PC-9 (cell line): ENCODE results near the gene ADSL. TPM values are rescaled to one million over a fixed set of nuclear protein-coding genes. Genes with fewer than 3 reads are reported as not detected.
A peak's percentile ranks its signal among the peaks of the same experiment; 100 is the strongest.

Experiments used
- BruUV-seq: library from RNA; stranded (reverse); fragments of 400-500 nt; replicated peaks from 2 replicates; lab custom pipeline; 2021; lab: Mats Ljungman, UMichigan
- CTCF ChIA-PET: fragments of 300-600 bp; sonication (Branson Sonifier 250); formaldehyde crosslinking; loops from one replicate; lab custom pipeline; 2022; ENCODE audit warnings: antibody characterized with exemption; lab: Charles Lee
- POLR2A ChIA-PET: fragments of 300-600 bp; sonication (Branson Sonifier 250); formaldehyde crosslinking; loops from one replicate; lab custom pipeline; 2022; ENCODE audit warnings: antibody characterized with exemption; ENCODE audit not compliant: unreplicated experiment; lab: Charles Lee
- DNase-seq, 2 experiments: peaks; one replicate each; pipeline versions ENCODE4 v3.0.0 to v3.0.0-alpha.2; 2015 to 2022; ENCODE audit warnings: mixed read lengths in 1 of 2
- H2AFZ ChIP-seq: fragments of 200-600 bp; sonication (generic); 2 replicates; pipeline ENCODE4 v1.8.1; 2017; ENCODE audit warnings: antibody characterized with exemption
- H3F3A ChIP-seq: fragments of 200-600 bp; sonication (generic); 2 replicates; pipeline ENCODE4 v1.8.1; 2017; ENCODE audit warnings: antibody characterized with exemption, mild to moderate bottlenecking, low read depth; ENCODE audit not compliant: insufficient read depth
- H3K27ac ChIP-seq: fragments of 200-600 bp; sonication (generic); 2 replicates; pipeline ENCODE4 v1.6.1; 2016; ENCODE audit warnings: mixed run types
- H3K27me3 ChIP-seq: fragments of 200-600 bp; sonication (generic); 2 replicates; pipeline ENCODE4 v1.6.1; 2016; ENCODE audit warnings: low read depth, mixed run types; ENCODE audit not compliant: insufficient read depth
- H3K36me3 ChIP-seq: fragments of 200-600 bp; sonication (generic); 2 replicates; pipeline ENCODE4 v1.6.1; 2016; ENCODE audit warnings: low read depth, mixed run types
- H3K4me1 ChIP-seq: fragments of 200-600 bp; sonication (generic); replicated peaks from 2 replicates; pipeline ENCODE4 v1.6.1; 2016; ENCODE audit warnings: mixed run types; ENCODE audit not compliant: insufficient read depth
- H3K4me2 ChIP-seq: fragments of 200-600 bp; sonication (generic); 2 replicates; pipeline ENCODE4 v1.6.1; 2017; ENCODE audit warnings: mixed run types
- H3K4me3 ChIP-seq: fragments of 200-600 bp; sonication (generic); 2 replicates; pipeline ENCODE4 v1.6.1; 2016; ENCODE audit warnings: mixed run types
- H3K79me2 ChIP-seq: fragments of 200-600 bp; sonication (generic); 2 replicates; pipeline ENCODE4 v1.6.1; 2017; ENCODE audit warnings: low read depth, mixed run types
- H3K9me2 ChIP-seq: fragments of 200-600 bp; sonication (generic); 2 replicates; pipeline ENCODE4 v1.8.1; 2017; ENCODE audit warnings: mild to moderate bottlenecking; ENCODE audit not compliant: insufficient read depth
- H3K9me3 ChIP-seq: fragments of 200-600 bp; sonication (generic); 2 replicates; pipeline ENCODE4 v1.8.1; 2016; ENCODE audit warnings: low read depth; ENCODE audit not compliant: insufficient read depth
- H4K20me1 ChIP-seq: fragments of 200-600 bp; sonication (generic); 2 replicates; pipeline ENCODE4 v1.8.1; 2017; ENCODE audit not compliant: insufficient read depth
- EZH2 ChIP-seq: fragments of 200-600 bp; sonication (generic); IDR thresholded peaks from 2 replicates; pipeline ENCODE4 v1.8.0; 2017; ENCODE audit warnings: antibody characterized with exemption, low read depth
- intact Hi-C: fragments of 100-400 bp; cut with micrococcal nuclease; formaldehyde crosslinking; loops from one replicate; pipeline ENCODE4 v1.10.0; 2022; ENCODE audit not compliant: unreplicated experiment
- total RNA-seq: library from RNA; stranded (reverse); gene quantifications from 2 replicates; pipeline ENCODE4 v1.2.3, GENCODE V29; 2021
- TF ChIP-seq, protein P1 (sequence below): fragments of 200-600 bp; sonication (generic); conservative IDR thresholded peaks from 2 replicates; pipeline ENCODE4 v1.6.1; 2017; ENCODE audit warnings: mixed run types, antibody characterized with exemption, mild to moderate bottlenecking, moderate library complexity

Gene ADSL
- total RNA-seq, 1 experiment from 2014 or later: 56.2 TPM

DNA sequence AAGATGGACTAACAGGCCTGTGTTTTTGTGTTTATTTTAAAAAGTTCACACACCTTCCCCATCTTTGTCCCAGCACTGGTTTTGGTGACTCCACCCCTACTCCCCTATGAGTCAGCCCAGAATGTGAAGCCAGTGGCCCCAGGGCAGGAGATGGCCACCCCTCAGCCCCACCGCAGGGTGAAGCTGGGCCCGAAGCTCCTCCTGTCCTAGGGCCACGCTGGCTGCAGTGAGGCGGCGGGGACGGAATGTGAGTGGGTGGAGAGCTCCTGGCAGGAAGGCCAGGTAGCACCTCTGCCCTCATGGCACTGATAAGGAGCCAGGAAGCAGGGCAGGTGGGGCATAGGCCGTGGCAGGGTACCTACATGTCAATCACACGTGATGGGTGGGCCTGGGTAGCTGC is 64.0 kb downstream of the ADSL start:
- intact Hi-C loops: no loop called here
- peaks cover 6% of the 10 kb centered on the region; the same call in 1 of the 2 replicates for H4K20me1 ChIP-seq
- no peaks in the 10 kb centered on the region for H3K27me3 ChIP-seq
- no peak overlapping the region for H3K4me3 ChIP-seq
- DNase-seq: peak; percentile 67 to 81
- TF ChIP-seq, protein P1, sequence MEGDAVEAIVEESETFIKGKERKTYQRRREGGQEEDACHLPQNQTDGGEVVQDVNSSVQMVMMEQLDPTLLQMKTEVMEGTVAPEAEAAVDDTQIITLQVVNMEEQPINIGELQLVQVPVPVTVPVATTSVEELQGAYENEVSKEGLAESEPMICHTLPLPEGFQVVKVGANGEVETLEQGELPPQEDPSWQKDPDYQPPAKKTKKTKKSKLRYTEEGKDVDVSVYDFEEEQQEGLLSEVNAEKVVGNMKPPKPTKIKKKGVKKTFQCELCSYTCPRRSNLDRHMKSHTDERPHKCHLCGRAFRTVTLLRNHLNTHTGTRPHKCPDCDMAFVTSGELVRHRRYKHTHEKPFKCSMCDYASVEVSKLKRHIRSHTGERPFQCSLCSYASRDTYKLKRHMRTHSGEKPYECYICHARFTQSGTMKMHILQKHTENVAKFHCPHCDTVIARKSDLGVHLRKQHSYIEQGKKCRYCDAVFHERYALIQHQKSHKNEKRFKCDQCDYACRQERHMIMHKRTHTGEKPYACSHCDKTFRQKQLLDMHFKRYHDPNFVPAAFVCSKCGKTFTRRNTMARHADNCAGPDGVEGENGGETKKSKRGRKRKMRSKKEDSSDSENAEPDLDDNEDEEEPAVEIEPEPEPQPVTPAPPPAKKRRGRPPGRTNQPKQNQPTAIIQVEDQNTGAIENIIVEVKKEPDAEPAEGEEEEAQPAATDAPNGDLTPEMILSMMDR: no peak
- no peak for TF ChIP-seq EZH2
- H3K27ac ChIP-seq: peak overlapping the region; percentile 22; the same call in 1 of the 2 replicates
- peaks cover 13% of the 10 kb centered on the region for H3K4me1 ChIP-seq
- H3K9me2 ChIP-seq: no peaks in the 10 kb centered on the region
- no peak overlapping the region for H2AFZ ChIP-seq
- H3K79me2 ChIP-seq: no peaks in the 10 kb centered on the region
- CTCF ChIA-PET: interaction anchor here (0.6 to 0.7 kb wide), 2 partner anchors 14 to 1227 kb away, joined by 3 read pairs; no protein-coding TSS in a partner anchor
- H3K4me2 ChIP-seq: peak overlapping the region; percentile 9
- H3F3A ChIP-seq: peaks cover 28% of the 10 kb centered on the region; the same call in 1 of the 2 replicates
- POLR2A ChIA-PET: interaction anchor here (2.2 kb wide), 1 partner anchor 13 kb away, joined by 17 read pairs; no protein-coding TSS in a partner anchor
- no TSS peak for BruUV-seq
- no peaks in the 10 kb centered on the region for H3K9me3 ChIP-seq
- H3K36me3 ChIP-seq: peaks cover 20% of the 10 kb centered on the region; the same call in 1 of the 2 replicates

DNA sequence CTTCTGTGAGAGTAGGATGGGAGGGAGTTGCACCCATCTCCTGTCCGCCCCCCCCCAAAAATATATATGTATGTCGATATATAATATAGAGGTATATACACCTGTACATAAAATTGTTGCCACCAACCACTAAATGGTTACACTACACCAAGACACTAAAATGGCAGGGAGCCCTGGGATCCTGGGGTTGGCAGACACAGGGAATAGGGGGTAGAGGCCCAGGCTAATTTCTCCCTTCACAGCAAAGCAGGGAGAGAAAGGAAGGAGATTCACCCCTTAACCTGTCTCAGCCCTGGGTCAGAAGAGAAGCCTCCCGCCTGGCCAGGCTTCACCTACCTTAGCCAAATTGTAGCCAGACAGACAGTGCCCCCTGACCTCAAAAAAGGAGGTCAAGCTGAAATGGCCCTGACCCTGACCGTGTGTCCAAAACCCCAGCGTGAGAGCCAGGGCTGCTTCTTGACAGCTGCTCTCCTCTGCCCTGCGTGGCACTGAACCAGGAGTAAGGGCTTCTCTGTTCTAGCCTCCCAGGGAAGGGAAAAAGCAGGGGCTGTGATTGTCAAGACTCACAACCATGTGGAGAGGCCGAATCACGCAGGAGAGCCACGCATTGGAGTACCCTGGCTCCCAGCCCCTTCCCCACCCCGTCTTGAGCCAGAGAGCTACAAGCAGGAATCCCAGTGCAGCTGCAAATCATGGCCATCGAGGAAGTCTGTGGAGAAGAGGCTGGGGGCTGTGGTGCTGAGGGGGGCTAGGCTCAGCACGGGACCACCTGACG is 64.6 kb downstream of the ADSL start:
- Histone ChIP-seq H2AFZ (no peak overlapping the region), H3K27ac (peak overlapping the region; percentile 22; the same call in 1 of the 2 replicates), H4K20me1 (peaks cover 6% of the 10 kb centered on the region; the same call in 1 of the 2 replicates), H3K4me2 (no peak overlapping the region), H3K9me3 (no peaks in the 10 kb centered on the region), H3K79me2 (no peaks in the 10 kb centered on the region), H3K27me3 (no peaks in the 10 kb centered on the region), H3F3A (peaks cover 29% of the 10 kb centered on the region; the same call in 1 of the 2 replicates), H3K36me3 (peaks cover 20% of the 10 kb centered on the region; the same call in 1 of the 2 replicates), H3K4me3 (no peak overlapping the region), H3K4me1 (peaks cover 13% of the 10 kb centered on the region), H3K9me2 (no peaks in the 10 kb centered on the region)
- ChIA-PET CTCF (interaction anchor here (0.7 kb wide), 1 partner anchor 1227 kb away, joined by 3 read pairs; no protein-coding TSS in a partner anchor), POLR2A (interaction anchor here (2.2 kb wide), 1 partner anchor 14 kb away, joined by 17 read pairs; no protein-coding TSS in a partner anchor)
- BruUV-seq: no TSS peak
- DNase-seq: no peak
- intact Hi-C loops: no loop called here
- TF ChIP-seq, protein P1: no peak
- no peak for TF ChIP-seq EZH2

DNA sequence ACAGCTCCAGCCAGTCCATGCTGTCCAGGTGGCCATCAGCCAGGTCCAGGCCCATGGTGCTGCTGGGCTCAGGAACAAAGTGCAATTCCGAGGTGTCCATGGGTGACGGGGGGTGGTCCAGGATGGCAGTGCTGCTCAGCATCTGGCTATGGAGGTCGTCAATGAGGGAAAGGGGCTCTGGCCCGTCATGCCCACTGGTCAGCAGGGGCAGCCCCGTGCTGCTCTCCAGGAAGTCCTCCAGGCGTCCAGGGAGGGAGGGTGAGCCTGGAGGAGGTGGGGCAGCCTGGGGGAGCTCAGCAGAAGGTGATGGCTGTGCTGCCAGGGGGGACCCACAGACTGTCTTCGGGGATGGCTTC is 65.2 kb downstream of the ADSL start:
- no peak overlapping the region for H3K4me3 ChIP-seq
- ChIA-PET POLR2A (interaction anchor here (2.2 kb wide), 1 partner anchor 15 kb away, joined by 17 read pairs; no protein-coding TSS in a partner anchor), CTCF (no interaction called here)
- no peak overlapping the region for H2AFZ ChIP-seq
- H3F3A ChIP-seq: peaks cover 29% of the 10 kb centered on the region; the same call in 1 of the 2 replicates
- peaks cover 6% of the 10 kb centered on the region; the same call in 1 of the 2 replicates for H4K20me1 ChIP-seq
- TF ChIP-seq, protein P1: no peak
- no peak for TF ChIP-seq EZH2
- BruUV-seq: no TSS peak
- no peak for DNase-seq
- intact Hi-C loops: no loop called here
- H3K27ac ChIP-seq: no peak overlapping the region
- peaks cover 13% of the 10 kb centered on the region for H3K4me1 ChIP-seq
- no peaks in the 10 kb centered on the region for H3K9me2 ChIP-seq
- H3K4me2 ChIP-seq: no peak overlapping the region
- H3K27me3 ChIP-seq: no peaks in the 10 kb centered on the region
- H3K36me3 ChIP-seq: peaks cover 20% of the 10 kb centered on the region; the same call in 1 of the 2 replicates
- no peaks in the 10 kb centered on the region for H3K9me3 ChIP-seq
- no peaks in the 10 kb centered on the region for H3K79me2 ChIP-seq
